H1 (cell line): ENCODE results near the gene TNIK. TPM values are rescaled to one million over a fixed set of nuclear protein-coding genes. Genes with fewer than 3 reads are reported as not detected.

Experiments
- CTCF ChIA-PET: fragments of 300-600 bp; sonication (Branson Sonifier 250); formaldehyde crosslinking; loops from one replicate; lab custom pipeline; 2021; ENCODE audit not compliant: partially characterized antibody; lab: Charles Lee
- POLR2A ChIA-PET: fragments of 300-600 bp; sonication (Branson Sonifier 250); formaldehyde crosslinking; loops from one replicate; lab custom pipeline; 2021; ENCODE audit warnings: inconsistent platforms; ENCODE audit not compliant: partially characterized antibody; lab: Charles Lee
- DNase-seq, 2 experiments: peaks; one replicate each; pipeline versions ENCODE4 v3.0.0 to v3.0.0-alpha.2; 2010 to 2022; ENCODE audit warnings: low spot score in 2 of 2, low read depth in 1 of 2, mixed read lengths in 1 of 2
- FAIRE-seq: peaks from 2 replicates; lab custom pipeline; 2011; peaks lifted over from hg19 to GRCh38; lab: Jason Lieb, UNC
- H2AFZ ChIP-seq: 2 replicates; pipeline ENCODE4 v1.8.1; 2012; ENCODE audit warnings: low read length, inconsistent platforms
- H2AK5ac ChIP-seq: 2 replicates; pipeline ENCODE4 v1.6.1; 2013; ENCODE audit warnings: low read depth, low read length
- H2BK120ac ChIP-seq: replicated peaks from 2 replicates; pipeline ENCODE3; 2013; ENCODE audit warnings: low read depth, low read length, inconsistent platforms
- H2BK12ac ChIP-seq: 2 replicates; pipeline ENCODE4 v1.6.1; 2013; ENCODE audit warnings: low read depth, low read length
- H2BK15ac ChIP-seq: 2 replicates; pipeline ENCODE4 v1.6.1; 2013; ENCODE audit warnings: low read length
- H2BK20ac ChIP-seq: 2 replicates; pipeline ENCODE4 v1.6.1; 2013; ENCODE audit warnings: low read length
- H2BK5ac ChIP-seq: 2 replicates; pipeline ENCODE4 v1.6.1; 2013; ENCODE audit warnings: low read depth, low read length
- H3K14ac ChIP-seq: 2 replicates; pipeline ENCODE4 v1.6.1; 2013; ENCODE audit warnings: inconsistent platforms; ENCODE audit not compliant: insufficient read length
- H3K18ac ChIP-seq: 2 replicates; pipeline ENCODE4 v1.6.1; 2013; ENCODE audit warnings: low read length; ENCODE audit errors: extremely low read depth
- H3K23ac ChIP-seq: 2 replicates; pipeline ENCODE4 v1.6.1; 2013; ENCODE audit warnings: inconsistent platforms; ENCODE audit not compliant: insufficient read length
- H3K23me2 ChIP-seq: 2 replicates; pipeline ENCODE4 v1.6.1; 2013; ENCODE audit warnings: low read depth, low read length
- H3K27ac ChIP-seq: 2 replicates; pipeline ENCODE4 v1.6.1; 2011; ENCODE audit warnings: low read depth, low read length, inconsistent platforms
- H3K27me3 ChIP-seq, 4 experiments: replicated peaks in 1 of 4; 1 replicate in 1 of 4; 2 replicates in 3 of 4; pipeline versions ENCODE4 v1.6.1 to v1.8.1; 2011 to 2013; ENCODE audit warnings: low read length in 3 of 4, mild to moderate bottlenecking in 3 of 4, inconsistent platforms in 2 of 4, mixed read lengths in 2 of 4, moderate library complexity in 1 of 4; ENCODE audit not compliant: control insufficient read depth in 3 of 4, insufficient read depth in 3 of 4; ENCODE audit errors: extremely low read depth in 1 of 4
- H3K36me3 ChIP-seq, 4 experiments: 2 replicates each; pipeline versions ENCODE4 v1.6.1 to v1.8.1; 2011 to 2013; ENCODE audit warnings: mild to moderate bottlenecking in 4 of 4, low read length in 3 of 4, moderate library complexity in 2 of 4, control low read depth in 1 of 4, inconsistent platforms in 1 of 4; ENCODE audit not compliant: insufficient read depth in 4 of 4, control insufficient read depth in 2 of 4
- H3K4ac ChIP-seq: replicated peaks from 2 replicates; pipeline ENCODE3; 2013; ENCODE audit warnings: low read length, low read depth, mixed read lengths, inconsistent platforms; ENCODE audit not compliant: insufficient read length
- H3K4me1 ChIP-seq, 4 experiments: replicated peaks in 1 of 4; 1 replicate in 1 of 4; 2 replicates in 3 of 4; pipeline versions ENCODE4 v1.6.1 to v1.8.1; 2011 to 2013; ENCODE audit warnings: low read length in 3 of 4, inconsistent platforms in 2 of 4, mixed read lengths in 1 of 4; ENCODE audit not compliant: insufficient read depth in 4 of 4, control insufficient read depth in 3 of 4
- H3K4me2 ChIP-seq, 2 experiments: 2 replicates each; pipeline versions ENCODE4 v1.6.1 to v1.8.1; 2011 to 2013; ENCODE audit warnings: low read depth in 2 of 2, low read length in 2 of 2, control low read depth in 1 of 2, inconsistent platforms in 1 of 2, mild to moderate bottlenecking in 1 of 2; ENCODE audit not compliant: insufficient read depth in 1 of 2
- H3K4me3 ChIP-seq, 4 experiments: fragments of 200-600, 300-600 bp in 1 of 4; sonication (generic), shearing (Covaris generic), sonication (Bioruptor Twin) in 1 of 4; 2 replicates each; pipeline versions ENCODE4 v1.5.1 to v1.8.1; 2011 to 2016; ENCODE audit warnings: low read length in 4 of 4, low read depth in 3 of 4, control low read depth in 2 of 4, inconsistent platforms in 2 of 4, mild to moderate bottlenecking in 2 of 4, mixed read lengths in 1 of 4, moderate library complexity in 1 of 4; ENCODE audit not compliant: insufficient read depth in 2 of 4; ENCODE audit errors: extremely low read depth in 1 of 4
- H3K56ac ChIP-seq: replicated peaks from 2 replicates; pipeline ENCODE3; 2013; ENCODE audit warnings: low read depth, mild to moderate bottlenecking, mixed read lengths, low read length, inconsistent platforms; ENCODE audit not compliant: insufficient read length
- H3K79me1 ChIP-seq: 2 replicates; pipeline ENCODE4 v1.6.1; 2013; ENCODE audit warnings: low read depth, low read length, control low read depth
- H3K79me2 ChIP-seq, 2 experiments: 2 replicates each; pipeline versions ENCODE4 v1.6.1 to v1.8.1; 2012 to 2013; ENCODE audit warnings: low read length in 2 of 2, mild to moderate bottlenecking in 2 of 2, inconsistent platforms in 1 of 2; ENCODE audit not compliant: insufficient read depth in 2 of 2, control insufficient read depth in 1 of 2
- H3K9ac ChIP-seq, 4 experiments: replicated peaks in 1 of 4; 1 replicate in 1 of 4; 2 replicates in 3 of 4; pipeline versions ENCODE4 v1.6.1 to v1.8.1; 2011 to 2013; ENCODE audit warnings: low read depth in 3 of 4, low read length in 3 of 4, control low read depth in 2 of 4, mild to moderate bottlenecking in 2 of 4, moderate library complexity in 2 of 4, inconsistent platforms in 1 of 4; ENCODE audit errors: extremely low read depth in 1 of 4
- H3K9me3 ChIP-seq, 2 experiments: 2 replicates each; pipeline versions ENCODE4 v1.6.1 to v1.8.1; 2012 to 2013; ENCODE audit warnings: mild to moderate bottlenecking in 2 of 2, moderate library complexity in 2 of 2, control low read depth in 1 of 2, inconsistent platforms in 1 of 2, low read depth in 1 of 2, low read length in 1 of 2, mixed read lengths in 1 of 2; ENCODE audit not compliant: insufficient read depth in 2 of 2
- H4K20me1 ChIP-seq, 2 experiments: replicated peaks in 1 of 2; 2 replicates each; pipeline versions ENCODE3 to v1.8.1; 2011 to 2013; ENCODE audit warnings: inconsistent platforms in 2 of 2, low read length in 2 of 2, mild to moderate bottlenecking in 1 of 2; ENCODE audit not compliant: insufficient read depth in 2 of 2, control insufficient read depth in 1 of 2
- H4K5ac ChIP-seq: 2 replicates; pipeline ENCODE4 v1.6.1; 2013; ENCODE audit warnings: low read length, low read depth, mixed read lengths, inconsistent platforms; ENCODE audit not compliant: insufficient read length
- H4K8ac ChIP-seq: 2 replicates; pipeline ENCODE4 v1.8.0; 2013; ENCODE audit warnings: mild to moderate bottlenecking, moderate library complexity, low read length, inconsistent platforms; ENCODE audit not compliant: insufficient read depth; ENCODE audit errors: extremely low read depth
- H4K91ac ChIP-seq: replicated peaks from 2 replicates; pipeline ENCODE3; 2013; ENCODE audit warnings: low read length, mixed read lengths, inconsistent platforms; ENCODE audit not compliant: insufficient read length
- POLR2A ChIP-seq, 2 experiments: IDR thresholded peaks; 1 replicate in 1 of 2; 2 replicates in 1 of 2; pipeline ENCODE4 v1.6.1; 2011; ENCODE audit warnings: low read depth in 2 of 2, low read length in 2 of 2, mild to moderate bottlenecking in 2 of 2; ENCODE audit errors: control extremely low read depth in 1 of 2
- RXRA ChIP-seq: IDR thresholded peaks from 2 replicates; pipeline ENCODE4 v1.6.1; 2011; ENCODE audit warnings: low read depth, mild to moderate bottlenecking, low read length, moderate library complexity; ENCODE audit not compliant: insufficient read depth
- SP4 ChIP-seq: IDR thresholded peaks from 2 replicates; pipeline ENCODE4 v1.6.1; 2012; ENCODE audit warnings: low read length, inconsistent platforms
- WGBS, 2 experiments: shearing (Covaris generic) in 1 of 2; methylation state at CpG; one replicate each; pipeline versions ENCODE4 v1.1.6 to v1.1.7; 2013 to 2015; ENCODE audit warnings: low lambda C conversion rate in 2 of 2, mixed read lengths in 2 of 2, inconsistent platforms in 1 of 2, low coverage in 1 of 2, missing lambda C conversion rate in 1 of 2; ENCODE audit not compliant: insufficient replicate concordance in 2 of 2, insufficient coverage in 1 of 2, insufficient read length in 1 of 2; ENCODE audit errors: extremely low coverage in 1 of 2, missing lambda C conversion rate in 1 of 2; 5-methylcytosine and 5-hydroxymethylcytosine counted together
- polyA plus RNA-seq, 7 experiments: library from polyadenylated mRNA; depleted of rRNA in 3 of 7; stranded (reverse) in 5 of 7; unstranded in 2 of 7; fragments of >200 nt in 5 of 7; fragments of 200-250 nt in 2 of 7; gene quantifications; 1 replicate in 5 of 7; 2 replicates in 1 of 7; 4 replicates in 1 of 7; pipeline versions ENCODE4 v1.2.1 to v1.2.3, GENCODE V29; 2011 to 2013; ENCODE audit warnings: missing spikeins in 2 of 7, mixed read lengths in 2 of 7
- total RNA-seq: library from RNA; stranded (reverse); fragmentation: NEBNext Ultra II Directional; extraction: Animal tissue kit (Norgen Biotek cat#: 25700); gene quantifications from 2 replicates; pipeline ENCODE4 v1.2.1, GENCODE V29; 2021

The TNIK gene
- total and polyA plus RNA-seq, 2 of the 8 experiments (the other 6 are each of a cell fraction or from before 2014, with no cell fraction given), result 7.4 to 42.0 TPM

DNA sequence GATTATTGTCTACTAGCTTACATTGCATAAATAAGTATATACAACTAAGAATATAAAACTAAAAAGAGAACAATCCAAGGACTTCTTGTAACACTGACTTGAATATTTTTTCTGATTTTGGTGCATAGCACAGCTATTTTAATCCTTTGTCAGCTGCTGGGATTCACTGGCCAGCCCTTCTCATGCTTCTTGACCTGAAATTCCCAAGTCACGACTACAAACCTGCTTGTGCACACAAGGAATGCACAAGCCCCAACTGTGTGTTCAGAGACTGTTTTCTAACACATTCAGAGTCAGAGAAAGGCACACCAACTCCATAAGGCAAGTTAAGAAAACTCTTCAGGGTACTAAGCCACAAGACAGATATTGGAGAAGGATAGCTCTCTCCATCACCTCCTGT lies 80.9 kb downstream of the TNIK start:
- Histone ChIP-seq H4K20me1 (peaks cover 0 to 2% of the 10 kb centered on the region in 2 experiments), H3K79me2 (peaks cover 0 to 68% of the 10 kb centered on the region in 2 experiments; a peak in 2 of 4 replicates), H4K8ac (no peak overlapping the region), H3K4ac (no peak overlapping the region), H2AFZ (no peak overlapping the region), H3K23me2 (no peaks in the 10 kb centered on the region; the same call in 1 of the 2 replicates), H3K27ac (no peak overlapping the region), H2BK15ac (no peak overlapping the region), H3K56ac (no peak overlapping the region), H2BK5ac (no peak overlapping the region), H3K14ac (no peak overlapping the region), H3K4me3 (no peak overlapping the region), H3K4me1 (peaks cover 0 to 20% (median 13%) of the 10 kb centered on the region in 4 experiments; a peak in 4 of 7 replicates), H2BK12ac (no peak overlapping the region), H3K23ac (no peak overlapping the region), H2BK20ac (no peak overlapping the region), H4K91ac (no peak overlapping the region), H2BK120ac (no peak overlapping the region), H3K9me3 (no peaks in the 10 kb centered on the region), H3K27me3 (no peaks in the 10 kb centered on the region), H3K4me2 (no peak overlapping the region), H3K18ac (no peak overlapping the region), H3K79me1 (peaks cover 2% of the 10 kb centered on the region; the same call in 1 of the 2 replicates), H3K9ac (no peak overlapping the region), H2AK5ac (no peak overlapping the region), H4K5ac (no peak overlapping the region), H3K36me3 (no peaks in the 10 kb centered on the region)
- FAIRE-seq, result no peak
- whole genome bisulfite sequencing, 2 experiments, result 100% methylated on average over 1 of the region's 1 CpG; no CpG with 5 or more reads in 1 of the 2 experiments
- ChIA-PET POLR2A (no interaction called here), CTCF (interaction anchor here (0.6 to 2.9 kb wide), 5 partner anchors 12 to 181 kb away, joined by 3 to 11 read pairs (median 4); no protein-coding TSS in a partner anchor)
- no peak for DNase-seq
- TF ChIP-seq RXRA (no peak), SP4 (no peak), POLR2A (IDR thresholded peaks at IDR 0.05; ENCODE audit: control extremely low read depth in 1 of 2, low read depth in 2 of 2, low read length in 2 of 2) (no peak)
